HEK293 (cell line): ENCODE results near the gene MADCAM1.

Experiments used
- BCL11A ChIP-seq: fragments of 450-650 bp; formaldehyde crosslinking; IDR thresholded peaks from 2 replicates; pipeline ENCODE4 v1.5.1; 2016; ENCODE audit warnings: low read depth, missing biosample characterization, missing genetic modification characterization
- BCL11B ChIP-seq: fragments of 450-650 bp; formaldehyde crosslinking; IDR thresholded peaks from 2 replicates; pipeline ENCODE4 v1.5.1; 2016; ENCODE audit warnings: low read depth, missing biosample characterization, missing genetic modification characterization
- GLI2 ChIP-seq: fragments of 450-650 bp; formaldehyde crosslinking; IDR thresholded peaks from 2 replicates; pipeline ENCODE4; 2017; ENCODE audit warnings: missing biosample characterization, missing genetic modification characterization, low read depth, borderline replicate concordance
- HOXA7 ChIP-seq: sonication (generic); formaldehyde crosslinking; IDR thresholded peaks from 2 replicates; pipeline ENCODE4 v1.8.1; 2022; ENCODE audit warnings: missing genetic modification reagents, borderline replicate concordance
- KLF16 ChIP-seq: fragments of 450-650 bp; formaldehyde crosslinking; IDR thresholded peaks from 2 replicates; pipeline ENCODE4 v1.5.1; 2017; ENCODE audit warnings: missing biosample characterization, missing genetic modification characterization
- MYNN ChIP-seq: fragments of 450-650 bp; formaldehyde crosslinking; IDR thresholded peaks from 2 replicates; pipeline ENCODE4 v1.5.1; 2016; ENCODE audit warnings: missing biosample characterization, missing genetic modification characterization, borderline replicate concordance
- TRIM28 ChIP-seq: IDR thresholded peaks from 2 replicates; pipeline ENCODE4 v1.6.1; 2011; ENCODE audit warnings: low read length, control low read depth, borderline replicate concordance
- YY1 ChIP-seq: fragments of 450-650 bp; formaldehyde crosslinking; IDR thresholded peaks from 2 replicates; pipeline ENCODE4 v1.5.1; 2018; ENCODE audit warnings: missing biosample characterization, missing genetic modification characterization
- ZNF140 ChIP-seq: fragments of 450-650 bp; formaldehyde crosslinking; IDR thresholded peaks from 2 replicates; pipeline ENCODE4 v1.5.1; 2016; ENCODE audit warnings: missing biosample characterization, missing genetic modification characterization
- ZNF157 ChIP-seq: fragments of 450-650 bp; formaldehyde crosslinking; IDR thresholded peaks from 2 replicates; pipeline ENCODE4 v1.5.1; 2016; ENCODE audit warnings: missing biosample characterization, missing genetic modification characterization
- ZNF214 ChIP-seq: fragments of 450-650 bp; formaldehyde crosslinking; IDR thresholded peaks from 2 replicates; pipeline ENCODE4 v1.5.1; 2017; ENCODE audit warnings: missing biosample characterization, mild to moderate bottlenecking, missing genetic modification characterization, borderline replicate concordance
- ZNF221 ChIP-seq: fragments of 450-650 bp; formaldehyde crosslinking; IDR thresholded peaks from 2 replicates; pipeline ENCODE4 v1.5.1; 2017; ENCODE audit warnings: missing biosample characterization, missing genetic modification characterization, borderline replicate concordance
- ZNF23 ChIP-seq: fragments of 450-650 bp; formaldehyde crosslinking; IDR thresholded peaks from 2 replicates; pipeline ENCODE4 v1.5.1; 2016; ENCODE audit warnings: missing biosample characterization, missing genetic modification characterization, borderline replicate concordance
- ZNF24 ChIP-seq: fragments of 450-650 bp; formaldehyde crosslinking; IDR thresholded peaks from 2 replicates; pipeline ENCODE4 v1.5.1; 2016; ENCODE audit warnings: missing biosample characterization, missing genetic modification characterization
- ZNF302 ChIP-seq: fragments of 450-650 bp; formaldehyde crosslinking; IDR thresholded peaks from 2 replicates; pipeline ENCODE4 v1.5.1; 2016; ENCODE audit warnings: missing biosample characterization, missing genetic modification characterization, low read depth
- ZNF426 ChIP-seq: fragments of 450-650 bp; formaldehyde crosslinking; IDR thresholded peaks from 2 replicates; pipeline ENCODE4 v1.5.1; 2017; ENCODE audit warnings: missing biosample characterization, missing genetic modification characterization, mild to moderate bottlenecking, inconsistent platforms, moderate library complexity
- ZNF433 ChIP-seq: fragments of 450-650 bp; formaldehyde crosslinking; IDR thresholded peaks from 2 replicates; pipeline ENCODE4 v1.5.1; 2016; ENCODE audit warnings: missing biosample characterization, missing genetic modification characterization, low read depth
- ZNF529 ChIP-seq: fragments of 450-650 bp; formaldehyde crosslinking; IDR thresholded peaks from 2 replicates; pipeline ENCODE4 v1.5.1; 2017; ENCODE audit warnings: missing genetic modification characterization, missing biosample characterization; ENCODE audit not compliant: insufficient replicate concordance
- ZNF600 ChIP-seq: fragments of 450-650 bp; formaldehyde crosslinking; IDR thresholded peaks from 2 replicates; pipeline ENCODE4 v1.5.1; 2016; ENCODE audit warnings: missing biosample characterization, missing genetic modification characterization
- ZNF626 ChIP-seq: fragments of 450-650 bp; sonication (Bioruptor Pico); formaldehyde crosslinking; IDR thresholded peaks from 2 replicates; pipeline ENCODE4 v1.5.1; 2018; ENCODE audit warnings: missing biosample characterization, missing genetic modification characterization, inconsistent platforms
- ZNF785 ChIP-seq: fragments of 450-650 bp; formaldehyde crosslinking; IDR thresholded peaks from 2 replicates; pipeline ENCODE4 v1.5.1; 2016; ENCODE audit warnings: missing biosample characterization, missing genetic modification characterization
- ZNF792 ChIP-seq: fragments of 450-650 bp; formaldehyde crosslinking; IDR thresholded peaks from 2 replicates; pipeline ENCODE4 v1.5.1; 2016; ENCODE audit warnings: missing biosample characterization, missing genetic modification characterization
- ZNF830 ChIP-seq: fragments of 450-650 bp; IDR thresholded peaks from 2 replicates; pipeline ENCODE4 v1.5.0; 2018; ENCODE audit warnings: missing biosample characterization, missing genetic modification characterization, low read depth, mild to moderate bottlenecking, moderate library complexity
- ZSCAN30 ChIP-seq: fragments of 450-650 bp; IDR thresholded peaks from 2 replicates; pipeline ENCODE4 v1.5.1; 2018; ENCODE audit warnings: missing biosample characterization, mild to moderate bottlenecking, missing genetic modification characterization, moderate library complexity
- TF ChIP-seq, protein P1 (sequence below): fragments of 450-650 bp; formaldehyde crosslinking; IDR thresholded peaks from 2 replicates; pipeline ENCODE4 v1.5.1; 2017; ENCODE audit warnings: missing biosample characterization, missing genetic modification characterization
- TF ChIP-seq, protein P2 (sequence below): fragments of 450-650 bp; formaldehyde crosslinking; IDR thresholded peaks from 2 replicates; pipeline ENCODE4 v1.5.1; 2016; ENCODE audit warnings: missing biosample characterization, missing genetic modification characterization
- TF ChIP-seq, protein P3 (sequence below): fragments of 450-650 bp; formaldehyde crosslinking; IDR thresholded peaks from 2 replicates; pipeline ENCODE4 v1.5.1; 2016; ENCODE audit warnings: missing biosample characterization, missing genetic modification characterization, low read depth
- TF ChIP-seq, protein P4 (sequence below): fragments of 450-650 bp; IDR thresholded peaks from 2 replicates; pipeline ENCODE4 v1.5.1; 2018; ENCODE audit warnings: missing biosample characterization, mild to moderate bottlenecking, missing genetic modification characterization
- TF ChIP-seq, protein P5 (sequence below): fragments of 450-650 bp; formaldehyde crosslinking; IDR thresholded peaks from 2 replicates; pipeline ENCODE4 v1.5.1; 2016; ENCODE audit warnings: missing biosample characterization, missing genetic modification characterization

MADCAM1 gene

DNA sequence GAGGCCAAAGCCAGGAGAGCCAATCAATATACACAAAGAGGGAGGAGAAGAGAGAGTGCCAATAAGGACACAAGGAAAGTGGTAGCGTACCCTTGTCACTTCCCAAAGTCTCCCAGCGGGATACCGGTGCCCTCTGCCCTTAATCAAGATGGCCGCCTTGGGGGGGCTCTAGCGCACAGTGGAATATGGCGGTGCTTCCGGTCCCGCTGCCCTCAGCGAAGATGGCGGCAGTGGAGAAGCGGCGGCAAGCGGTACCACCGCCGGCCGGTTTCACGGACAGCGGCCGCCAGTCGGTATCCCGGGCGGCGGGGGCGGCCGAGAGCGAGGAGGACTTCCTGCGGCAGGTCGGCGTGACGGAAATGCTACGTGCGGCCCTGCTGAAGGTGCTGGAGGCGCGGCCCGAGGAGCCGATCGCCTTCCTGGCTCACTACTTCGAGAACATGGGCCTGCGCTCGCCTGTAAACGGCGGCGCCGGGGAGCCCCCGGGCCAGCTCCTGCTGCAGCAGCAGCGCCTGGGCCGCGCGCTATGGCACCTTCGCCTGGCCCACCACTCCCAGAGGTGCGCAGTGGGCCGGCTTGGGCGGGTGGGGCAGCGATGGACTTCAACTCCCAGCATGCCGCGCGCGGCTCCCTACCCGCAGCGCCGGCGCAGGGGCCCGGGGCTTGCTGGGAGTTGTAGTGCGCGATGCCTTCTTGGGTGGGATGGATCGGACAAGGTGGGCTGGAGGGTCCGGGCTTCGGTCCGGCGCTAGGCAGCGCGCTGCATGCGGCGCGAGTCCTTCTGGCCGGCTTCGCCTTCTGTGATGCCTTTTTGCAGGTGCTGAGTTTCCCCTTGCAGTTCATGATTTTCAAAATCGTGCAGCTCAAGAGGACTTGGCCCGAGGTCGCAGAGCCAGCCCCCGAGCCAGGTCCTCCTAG is 11.3 kb downstream of the MADCAM1 start, which contains the start of gene TPGS1 (continued):
- TF ChIP-seq, protein P1, sequence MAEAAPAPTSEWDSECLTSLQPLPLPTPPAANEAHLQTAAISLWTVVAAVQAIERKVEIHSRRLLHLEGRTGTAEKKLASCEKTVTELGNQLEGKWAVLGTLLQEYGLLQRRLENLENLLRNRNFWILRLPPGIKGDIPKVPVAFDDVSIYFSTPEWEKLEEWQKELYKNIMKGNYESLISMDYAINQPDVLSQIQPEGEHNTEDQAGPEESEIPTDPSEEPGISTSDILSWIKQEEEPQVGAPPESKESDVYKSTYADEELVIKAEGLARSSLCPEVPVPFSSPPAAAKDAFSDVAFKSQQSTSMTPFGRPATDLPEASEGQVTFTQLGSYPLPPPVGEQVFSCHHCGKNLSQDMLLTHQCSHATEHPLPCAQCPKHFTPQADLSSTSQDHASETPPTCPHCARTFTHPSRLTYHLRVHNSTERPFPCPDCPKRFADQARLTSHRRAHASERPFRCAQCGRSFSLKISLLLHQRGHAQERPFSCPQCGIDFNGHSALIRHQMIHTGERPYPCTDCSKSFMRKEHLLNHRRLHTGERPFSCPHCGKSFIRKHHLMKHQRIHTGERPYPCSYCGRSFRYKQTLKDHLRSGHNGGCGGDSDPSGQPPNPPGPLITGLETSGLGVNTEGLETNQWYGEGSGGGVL = no peak
- TF ChIP-seq ZNF433 (tag by site-specific recombination) (no peak), ZSCAN30 (tag by site-specific recombination) (0 out of 2 replicates have a peak, but pooled peaks have one; percentile 39), ZNF157 (tag by site-specific recombination) (no peak), HOXA7 (CRISPR knock-in tag) (no peak), ZNF785 (no peak), ZNF426 (tag by site-specific recombination) (no peak), ZNF792 (no peak), ZNF302 (no peak), BCL11B (tag by site-specific recombination) (no peak), GLI2 (tag by site-specific recombination) (no peak), ZNF600 (tag by site-specific recombination) (peak; percentile 91), ZNF23 (no peak), ZNF24 (tag by site-specific recombination) (no peak), KLF16 (tag by site-specific recombination) (0 out of 2 replicates have a peak, but pooled peaks have one; percentile 37), MYNN (tag by site-specific recombination) (no peak), ZNF214 (tag by site-specific recombination) (no peak), ZNF529 (no peak), YY1 (tag by site-specific recombination) (peak; percentile 99), TRIM28 (no peak), ZNF140 (no peak), BCL11A (tag by site-specific recombination) (no peak), ZNF221 (tag by site-specific recombination) (no peak), ZNF830 (tag by site-specific recombination) (no peak), ZNF626 (tag by site-specific recombination) (no peak)
- TF ChIP-seq, protein P2, sequence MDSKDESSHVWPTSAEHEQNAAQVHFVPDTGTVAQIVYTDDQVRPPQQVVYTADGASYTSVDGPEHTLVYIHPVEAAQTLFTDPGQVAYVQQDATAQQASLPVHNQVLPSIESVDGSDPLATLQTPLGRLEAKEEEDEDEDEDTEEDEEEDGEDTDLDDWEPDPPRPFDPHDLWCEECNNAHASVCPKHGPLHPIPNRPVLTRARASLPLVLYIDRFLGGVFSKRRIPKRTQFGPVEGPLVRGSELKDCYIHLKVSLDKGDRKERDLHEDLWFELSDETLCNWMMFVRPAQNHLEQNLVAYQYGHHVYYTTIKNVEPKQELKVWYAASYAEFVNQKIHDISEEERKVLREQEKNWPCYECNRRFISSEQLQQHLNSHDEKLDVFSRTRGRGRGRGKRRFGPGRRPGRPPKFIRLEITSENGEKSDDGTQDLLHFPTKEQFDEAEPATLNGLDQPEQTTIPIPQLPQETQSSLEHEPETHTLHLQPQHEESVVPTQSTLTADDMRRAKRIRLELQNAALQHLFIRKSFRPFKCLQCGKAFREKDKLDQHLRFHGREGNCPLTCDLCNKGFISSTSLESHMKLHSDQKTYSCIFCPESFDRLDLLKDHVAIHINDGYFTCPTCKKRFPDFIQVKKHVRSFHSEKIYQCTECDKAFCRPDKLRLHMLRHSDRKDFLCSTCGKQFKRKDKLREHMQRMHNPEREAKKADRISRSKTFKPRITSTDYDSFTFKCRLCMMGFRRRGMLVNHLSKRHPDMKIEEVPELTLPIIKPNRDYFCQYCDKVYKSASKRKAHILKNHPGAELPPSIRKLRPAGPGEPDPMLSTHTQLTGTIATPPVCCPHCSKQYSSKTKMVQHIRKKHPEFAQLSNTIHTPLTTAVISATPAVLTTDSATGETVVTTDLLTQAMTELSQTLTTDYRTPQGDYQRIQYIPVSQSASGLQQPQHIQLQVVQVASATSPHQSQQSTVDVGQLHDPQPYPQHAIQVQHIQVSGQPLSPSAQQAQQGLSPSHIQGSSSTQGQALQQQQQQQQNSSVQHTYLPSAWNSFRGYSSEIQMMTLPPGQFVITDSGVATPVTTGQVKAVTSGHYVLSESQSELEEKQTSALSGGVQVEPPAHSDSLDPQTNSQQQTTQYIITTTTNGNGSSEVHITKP = peak; percentile 86
- TF ChIP-seq, protein P3, sequence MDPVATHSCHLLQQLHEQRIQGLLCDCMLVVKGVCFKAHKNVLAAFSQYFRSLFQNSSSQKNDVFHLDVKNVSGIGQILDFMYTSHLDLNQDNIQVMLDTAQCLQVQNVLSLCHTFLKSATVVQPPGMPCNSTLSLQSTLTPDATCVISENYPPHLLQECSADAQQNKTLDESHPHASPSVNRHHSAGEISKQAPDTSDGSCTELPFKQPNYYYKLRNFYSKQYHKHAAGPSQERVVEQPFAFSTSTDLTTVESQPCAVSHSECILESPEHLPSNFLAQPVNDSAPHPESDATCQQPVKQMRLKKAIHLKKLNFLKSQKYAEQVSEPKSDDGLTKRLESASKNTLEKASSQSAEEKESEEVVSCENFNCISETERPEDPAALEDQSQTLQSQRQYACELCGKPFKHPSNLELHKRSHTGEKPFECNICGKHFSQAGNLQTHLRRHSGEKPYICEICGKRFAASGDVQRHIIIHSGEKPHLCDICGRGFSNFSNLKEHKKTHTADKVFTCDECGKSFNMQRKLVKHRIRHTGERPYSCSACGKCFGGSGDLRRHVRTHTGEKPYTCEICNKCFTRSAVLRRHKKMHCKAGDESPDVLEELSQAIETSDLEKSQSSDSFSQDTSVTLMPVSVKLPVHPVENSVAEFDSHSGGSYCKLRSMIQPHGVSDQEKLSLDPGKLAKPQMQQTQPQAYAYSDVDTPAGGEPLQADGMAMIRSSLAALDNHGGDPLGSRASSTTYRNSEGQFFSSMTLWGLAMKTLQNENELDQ (tag by site-specific recombination) = no peak
- TF ChIP-seq, protein P4, sequence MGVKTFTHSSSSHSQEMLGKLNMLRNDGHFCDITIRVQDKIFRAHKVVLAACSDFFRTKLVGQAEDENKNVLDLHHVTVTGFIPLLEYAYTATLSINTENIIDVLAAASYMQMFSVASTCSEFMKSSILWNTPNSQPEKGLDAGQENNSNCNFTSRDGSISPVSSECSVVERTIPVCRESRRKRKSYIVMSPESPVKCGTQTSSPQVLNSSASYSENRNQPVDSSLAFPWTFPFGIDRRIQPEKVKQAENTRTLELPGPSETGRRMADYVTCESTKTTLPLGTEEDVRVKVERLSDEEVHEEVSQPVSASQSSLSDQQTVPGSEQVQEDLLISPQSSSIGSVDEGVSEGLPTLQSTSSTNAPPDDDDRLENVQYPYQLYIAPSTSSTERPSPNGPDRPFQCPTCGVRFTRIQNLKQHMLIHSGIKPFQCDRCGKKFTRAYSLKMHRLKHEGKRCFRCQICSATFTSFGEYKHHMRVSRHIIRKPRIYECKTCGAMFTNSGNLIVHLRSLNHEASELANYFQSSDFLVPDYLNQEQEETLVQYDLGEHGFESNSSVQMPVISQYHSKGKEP = no peak
- TF ChIP-seq, protein P5, sequence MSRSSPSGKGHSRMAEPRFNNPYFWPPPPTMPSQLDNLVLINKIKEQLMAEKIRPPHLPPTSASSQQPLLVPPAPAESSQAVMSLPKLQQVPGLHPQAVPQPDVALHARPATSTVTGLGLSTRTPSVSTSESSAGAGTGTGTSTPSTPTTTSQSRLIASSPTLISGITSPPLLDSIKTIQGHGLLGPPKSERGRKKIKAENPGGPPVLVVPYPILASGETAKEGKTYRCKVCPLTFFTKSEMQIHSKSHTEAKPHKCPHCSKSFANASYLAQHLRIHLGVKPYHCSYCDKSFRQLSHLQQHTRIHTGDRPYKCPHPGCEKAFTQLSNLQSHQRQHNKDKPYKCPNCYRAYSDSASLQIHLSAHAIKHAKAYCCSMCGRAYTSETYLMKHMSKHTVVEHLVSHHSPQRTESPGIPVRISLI (tag by site-specific recombination) = no peak
